Endothelial cell of umbilical vein (primary cell): Measurements from ENCODE around the gene BORCS6. TPM values are rescaled to one million over a fixed set of nuclear protein-coding genes. Genes with fewer than 3 reads are reported as not detected.
A peak's percentile ranks its signal among the peaks of the same experiment; 100 is the strongest.

Experiments
- BruUV-seq: library from RNA; stranded (reverse); fragments of 400-500 nt; replicated peaks from 2 replicates; lab custom pipeline; 2021; lab: Mats Ljungman, UMichigan
- CTCF ChIA-PET: fragments of 300-600, 350-600 bp; sonication (Branson Sonifier 250); formaldehyde crosslinking; loops from one replicate; lab custom pipeline; 2021; ENCODE audit warnings: antibody characterized with exemption, inconsistent platforms; lab: Charles Lee
- POLR2A ChIA-PET: fragments of 300-600, 350-600 bp; sonication (Branson Sonifier 250); formaldehyde crosslinking; loops from one replicate; lab custom pipeline; 2021; ENCODE audit warnings: antibody characterized with exemption, inconsistent platforms; lab: Charles Lee
- DNase-seq: peaks from one replicate; pipeline ENCODE4 v3.0.0-alpha.2; 2011; ENCODE audit warnings: low read depth, low spot score
- FAIRE-seq: peaks from 2 replicates; lab custom pipeline; 2011; peaks lifted over from hg19 to GRCh38; lab: Jason Lieb, UNC
- H2AFZ ChIP-seq: 2 replicates; pipeline ENCODE4 v1.6.0; 2012; ENCODE audit warnings: low read depth, low read length, control low read depth, inconsistent platforms
- H3K27ac ChIP-seq: 2 replicates; pipeline ENCODE4 v1.5.1; 2011; ENCODE audit warnings: low read depth, mild to moderate bottlenecking, control low read depth, low read length, moderate library complexity; ENCODE audit not compliant: insufficient read depth
- H3K27me3 ChIP-seq, 2 experiments: 2 replicates each; pipeline versions ENCODE4 v1.6.0 to v1.6.1; 2011; ENCODE audit warnings: low read length in 2 of 2, mixed read lengths in 1 of 2; ENCODE audit not compliant: control insufficient read depth in 2 of 2, insufficient read depth in 2 of 2
- H3K36me3 ChIP-seq, 2 experiments: 2 replicates in 1 of 2; 3 replicates in 1 of 2; pipeline ENCODE4 v1.5.1; 2011; ENCODE audit warnings: low read length in 2 of 2, mild to moderate bottlenecking in 1 of 2, moderate library complexity in 1 of 2; ENCODE audit not compliant: control insufficient read depth in 2 of 2, insufficient read depth in 2 of 2; ENCODE audit errors: extremely low read depth in 1 of 2
- H3K4me1 ChIP-seq: 3 replicates; pipeline ENCODE4 v1.5.1; 2011; ENCODE audit warnings: mild to moderate bottlenecking, low read length; ENCODE audit not compliant: control insufficient read depth, insufficient read depth; ENCODE audit errors: extremely low read depth
- H3K4me2 ChIP-seq: 2 replicates; pipeline ENCODE4 v1.6.1; 2011; ENCODE audit warnings: low read length, control low read depth, mixed read lengths; ENCODE audit not compliant: insufficient read depth
- H3K4me3 ChIP-seq, 3 experiments: fragments of 200-600 bp in 1 of 3; sonication (generic), shearing (Covaris generic) in 1 of 3; replicated peaks in 1 of 3; 2 replicates each; pipeline ENCODE4 v1.5.1; 2011 to 2016; ENCODE audit warnings: control low read depth in 3 of 3, low read length in 3 of 3, mild to moderate bottlenecking in 2 of 3, inconsistent platforms in 1 of 3, low read depth in 1 of 3, moderate library complexity in 1 of 3; ENCODE audit not compliant: insufficient read depth in 1 of 3
- H3K79me2 ChIP-seq: 2 replicates; pipeline ENCODE4 v1.6.0; 2012; ENCODE audit warnings: low read length, inconsistent platforms; ENCODE audit not compliant: control insufficient read depth, insufficient read depth
- H3K9ac ChIP-seq: replicated peaks from 2 replicates; pipeline ENCODE3; 2011; ENCODE audit warnings: low read length, control low read depth; ENCODE audit not compliant: insufficient read depth; ENCODE audit errors: extremely low read depth
- H3K9me1 ChIP-seq: replicated peaks from 3 replicates; pipeline ENCODE4 v1.6.0; 2011; ENCODE audit warnings: mild to moderate bottlenecking, low read length; ENCODE audit not compliant: control insufficient read depth, insufficient read depth; ENCODE audit errors: extremely low read depth
- H3K9me3 ChIP-seq: replicated peaks from 2 replicates; pipeline ENCODE4 v1.5.1; 2012; ENCODE audit warnings: low read length, inconsistent platforms; ENCODE audit not compliant: control insufficient read depth, insufficient read depth
- H4K20me1 ChIP-seq: replicated peaks from 2 replicates; pipeline ENCODE3; 2011; ENCODE audit warnings: mild to moderate bottlenecking, low read length; ENCODE audit not compliant: control insufficient read depth, insufficient read depth; ENCODE audit errors: extremely low read depth
- EZH2 ChIP-seq: IDR thresholded peaks from 2 replicates; pipeline ENCODE4 v1.6.1; 2012; ENCODE audit warnings: borderline replicate concordance, low read depth, mild to moderate bottlenecking, moderate library complexity, low read length, inconsistent platforms; ENCODE audit not compliant: severe bottlenecking
- FOS ChIP-seq: IDR thresholded peaks from 2 replicates; pipeline ENCODE4 v1.6.1; 2011; ENCODE audit warnings: mild to moderate bottlenecking, low read length, moderate library complexity, borderline replicate concordance; ENCODE audit not compliant: insufficient read depth
- GATA2 ChIP-seq: IDR thresholded peaks from 2 replicates; pipeline ENCODE4 v1.7.0; 2011; ENCODE audit warnings: low read depth, mild to moderate bottlenecking, moderate library complexity, mixed read lengths, low read length; ENCODE audit not compliant: insufficient read length, insufficient read depth
- JUN ChIP-seq: IDR thresholded peaks from 2 replicates; pipeline ENCODE4 v1.6.1; 2011; ENCODE audit warnings: borderline replicate concordance, low read depth; ENCODE audit not compliant: insufficient read length, insufficient read depth
- MAX ChIP-seq: IDR thresholded peaks from 2 replicates; pipeline ENCODE4 v1.6.1; 2011; ENCODE audit not compliant: insufficient read depth, insufficient read length
- MYC ChIP-seq: IDR thresholded peaks from one replicate; pipeline ENCODE4 v1.6.1; 2011; ENCODE audit warnings: mild to moderate bottlenecking, low read depth, low read length
- POLR2A ChIP-seq: IDR thresholded peaks from 2 replicates; pipeline ENCODE4 v1.6.1; 2012; ENCODE audit warnings: low read depth, mild to moderate bottlenecking, control low read depth, low read length
- POLR2AphosphoS5 ChIP-seq: IDR thresholded peaks from 2 replicates; pipeline ENCODE4 v1.6.1; 2012; ENCODE audit warnings: low read depth, mild to moderate bottlenecking, control low read depth, low read length, moderate library complexity; ENCODE audit not compliant: insufficient read depth
- dilution Hi-C: fragments of 300-500 bp; cut with MboI; formaldehyde crosslinking; loops from one replicate; pipeline ENCODE4 v1.15.0; 2019; ENCODE audit warnings: low sequenced_read_pairs; ENCODE audit not compliant: extremely low pct_ligation_motif_present
- intact Hi-C: fragments of 100-400 bp; cut with micrococcal nuclease; formaldehyde crosslinking; loops from one replicate; pipeline ENCODE4 v1.10.0; 2022
- polyA plus RNA-seq, 4 experiments: library from polyadenylated mRNA; depleted of rRNA in 3 of 4; stranded (reverse) in 3 of 4; unstranded in 1 of 4; fragments of >200 nt; gene quantifications; 2 replicates each; pipeline versions ENCODE4 v1.2.1 to v1.2.3, GENCODE V29; 2011 to 2012; ENCODE audit warnings: missing spikeins in 1 of 4
- total RNA-seq: library from RNA; stranded (reverse); gene quantifications from 2 replicates; pipeline ENCODE4 v1.2.3, GENCODE V29; 2021
- TF ChIP-seq, protein P1 (sequence below), 2 donors: IDR thresholded peaks; 1 replicate in 1 of 2; 2 replicates in 1 of 2; pipeline ENCODE4 v1.5.1; 2011; ENCODE audit warnings: low read length in 2 of 2, mild to moderate bottlenecking in 2 of 2, moderate library complexity in 2 of 2, control low read depth in 1 of 2, inconsistent platforms in 1 of 2, low read depth in 1 of 2; ENCODE audit not compliant: insufficient read depth in 1 of 2; ENCODE audit errors: extremely low read depth in 1 of 2

Gene BORCS6
- total and polyA plus RNA-seq, 2 donors (not counting 3 experiments of a cell fraction or from before 2014, with no cell fraction given): 8.0 to 9.0 TPM

GRCh38 chr17:8231701-8232100, 41.7 kb upstream of the BORCS6 start:
- dilution Hi-C loops: loop anchor here (10.0 kb wide), 1 partner anchor 73 kb away; no protein-coding TSS in a partner anchor
- ChIA-PET POLR2A (no interaction called here), CTCF (no interaction called here)
- H3K4me1 ChIP-seq: no peaks in the 10 kb centered on the region
- H3K9me3 ChIP-seq: no peaks in the 10 kb centered on the region
- no peak overlapping the region for H3K4me3 ChIP-seq
- no peak for DNase-seq
- no peaks in the 10 kb centered on the region for H3K9me1 ChIP-seq
- H3K9ac ChIP-seq: no peak overlapping the region
- H2AFZ ChIP-seq: no peak overlapping the region
- BruUV-seq: TSS peak; percentile 5
- H3K36me3 ChIP-seq: peaks cover 11 to 63% of the 10 kb centered on the region in 2 experiments
- TF ChIP-seq MYC: no peak
- no peak for TF ChIP-seq FOS
- TF ChIP-seq, protein P1, sequence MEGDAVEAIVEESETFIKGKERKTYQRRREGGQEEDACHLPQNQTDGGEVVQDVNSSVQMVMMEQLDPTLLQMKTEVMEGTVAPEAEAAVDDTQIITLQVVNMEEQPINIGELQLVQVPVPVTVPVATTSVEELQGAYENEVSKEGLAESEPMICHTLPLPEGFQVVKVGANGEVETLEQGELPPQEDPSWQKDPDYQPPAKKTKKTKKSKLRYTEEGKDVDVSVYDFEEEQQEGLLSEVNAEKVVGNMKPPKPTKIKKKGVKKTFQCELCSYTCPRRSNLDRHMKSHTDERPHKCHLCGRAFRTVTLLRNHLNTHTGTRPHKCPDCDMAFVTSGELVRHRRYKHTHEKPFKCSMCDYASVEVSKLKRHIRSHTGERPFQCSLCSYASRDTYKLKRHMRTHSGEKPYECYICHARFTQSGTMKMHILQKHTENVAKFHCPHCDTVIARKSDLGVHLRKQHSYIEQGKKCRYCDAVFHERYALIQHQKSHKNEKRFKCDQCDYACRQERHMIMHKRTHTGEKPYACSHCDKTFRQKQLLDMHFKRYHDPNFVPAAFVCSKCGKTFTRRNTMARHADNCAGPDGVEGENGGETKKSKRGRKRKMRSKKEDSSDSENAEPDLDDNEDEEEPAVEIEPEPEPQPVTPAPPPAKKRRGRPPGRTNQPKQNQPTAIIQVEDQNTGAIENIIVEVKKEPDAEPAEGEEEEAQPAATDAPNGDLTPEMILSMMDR (IDR thresholded peaks at IDR 0.05; ENCODE audit: extremely low read depth in 1 of 2, insufficient read depth in 1 of 2, low read depth in 1 of 2, low read length in 2 of 2): no peak
- TF ChIP-seq GATA2: no peak
- no peak for TF ChIP-seq POLR2A
- no peak for TF ChIP-seq EZH2
- no peak for TF ChIP-seq POLR2AphosphoS5
- no peak for TF ChIP-seq JUN
- TF ChIP-seq MAX: no peak
- intact Hi-C loops: no loop called here
- no peaks in the 10 kb centered on the region for H3K27me3 ChIP-seq
- no peak overlapping the region for H3K4me2 ChIP-seq
- no peaks in the 10 kb centered on the region for H3K79me2 ChIP-seq
- no peak overlapping the region for H3K27ac ChIP-seq
- FAIRE-seq: no peak
- no peaks in the 10 kb centered on the region for H4K20me1 ChIP-seq
